ENCODE results near the gene TTL. TPM values are rescaled to one million over a fixed set of nuclear protein-coding genes. Genes with fewer than 3 reads are reported as not detected.
"Not testable (repeated sequence)": the region's sequence is repeated elsewhere in the genome, so short reads cannot be mapped to it uniquely, and the experiment has no call there.

Gene TTL
- total and polyA plus RNA-seq, 4 experiments from 2014 or later = 1.8 to 23.3 (median 13.8) TPM

GRCh38 chr2:112534826-112535225 is 52.9 kb downstream of the TTL start:
- Mint-ChIP-seq H3K9me3 (no peaks in the 10 kb centered on the region), H3K4me3 (no peak overlapping the region), H3K36me3 (peaks cover 19 to 32% of the 10 kb centered on the region in 2 donors), H3K27me3 (no peaks in the 10 kb centered on the region), H3K4me1 (no peaks in the 10 kb centered on the region), H3K27ac (peak overlapping the region in 1 of 7 donors; percentile 46)
- DNase-seq = no peak
- POLR2A ChIA-PET (ENCODE audit: partially characterized antibody) = no interaction called here
- no peak overlapping the region for H3K4me3 ChIP-seq (ENCODE audit: low read length in 2 of 2)
- CTCF ChIA-PET (ENCODE audit: partially characterized antibody) = interaction anchor here (1.4 kb wide), 1 partner anchor 54 kb away, joined by 6 read pairs; no protein-coding TSS in a partner anchor
- H3K27ac ChIP-seq (ENCODE audit: low read depth, low read length) = no peak overlapping the region
- no peaks in the 10 kb centered on the region for H3K9me3 ChIP-seq (ENCODE audit: control insufficient read depth in 1 of 2, low read length in 2 of 2)
- H3K36me3 ChIP-seq (ENCODE audit: insufficient read depth, low read length) = peaks cover 8% of the 10 kb centered on the region
- no peaks in the 10 kb centered on the region for H3K4me1 ChIP-seq (ENCODE audit: insufficient read depth, low read length)
- H3K27me3 ChIP-seq (ENCODE audit: insufficient read depth, low read length) = no peaks in the 10 kb centered on the region
- intact Hi-C loops (cut with micrococcal nuclease) = no loop called here

GRCh38 chr2:112536665-112537064 is 54.7 kb downstream of the TTL start:
- H3K36me3 ChIP-seq (ENCODE audit: insufficient read depth, low read length); H3K27me3 ChIP-seq (ENCODE audit: insufficient read depth, low read length); CTCF ChIA-PET (ENCODE audit: partially characterized antibody); H3K27me3 Mint-ChIP-seq; H3K4me3 ChIP-seq (ENCODE audit: low read length in 2 of 2); intact Hi-C loops (cut with micrococcal nuclease); H3K27ac Mint-ChIP-seq; H3K4me3 Mint-ChIP-seq; H3K4me1 ChIP-seq (ENCODE audit: insufficient read depth, low read length); H3K27ac ChIP-seq (ENCODE audit: low read depth, low read length); H3K9me3 ChIP-seq (ENCODE audit: control insufficient read depth in 1 of 2, low read length in 2 of 2); POLR2A ChIA-PET (ENCODE audit: partially characterized antibody); DNase-seq; H3K9me3 Mint-ChIP-seq: not testable (repeated sequence)
- H3K4me1 Mint-ChIP-seq = peaks cover 0 to 12% (median 6%) of the 10 kb centered on the region in 4 donors
- H3K36me3 Mint-ChIP-seq = peaks cover 11 to 21% of the 10 kb centered on the region in 2 donors

- Histone ChIP-seq H3K27ac (ENCODE audit: low read depth, low read length) (no peak overlapping the region), H3K36me3 (ENCODE audit: insufficient read depth, low read length) (no peaks in the 10 kb centered on the region), H3K4me3 (ENCODE audit: low read length in 2 of 2) (no peak overlapping the region), H3K27me3 (ENCODE audit: insufficient read depth, low read length) (no peaks in the 10 kb centered on the region), H3K4me1 (ENCODE audit: insufficient read depth, low read length) (peaks cover 24% of the 10 kb centered on the region), H3K9me3 (ENCODE audit: control insufficient read depth in 1 of 2, low read length in 2 of 2) (no peaks in the 10 kb centered on the region)
- H3K4me1 Mint-ChIP-seq = peaks cover under 1 to 12% (median 6%) of the 10 kb centered on the region in 4 donors
- no peaks in the 10 kb centered on the region for H3K27me3 Mint-ChIP-seq
- intact Hi-C loops (cut with micrococcal nuclease) = no loop called here
- DNase-seq = no peak
- H3K27ac Mint-ChIP-seq = no peak overlapping the region
- H3K36me3 Mint-ChIP-seq = peaks cover 0 to 8% of the 10 kb centered on the region in 2 donors
- ChIA-PET CTCF (ENCODE audit: partially characterized antibody) (no interaction called here), POLR2A (ENCODE audit: partially characterized antibody) (no interaction called here)
- no peak overlapping the region for H3K4me3 Mint-ChIP-seq
- peaks cover 0 to 2% (median 0%) of the 10 kb centered on the region in 8 donors for H3K9me3 Mint-ChIP-seq
These were observed 57.4 kb downstream of the TTL start for GRCh38 chr2:112539306-112539705.

- no peaks in the 10 kb centered on the region for H3K9me3 ChIP-seq (ENCODE audit: control insufficient read depth in 1 of 2, low read length in 2 of 2)
- Mint-ChIP-seq H3K36me3 (peaks cover 0 to 8% of the 10 kb centered on the region in 2 donors), H3K4me1 (peaks cover 5 to 12% (median 9%) of the 10 kb centered on the region in 4 donors), H3K9me3 (peaks cover 0 to 2% (median 0%) of the 10 kb centered on the region in 8 donors), H3K27me3 (no peaks in the 10 kb centered on the region), H3K27ac (no peak overlapping the region), H3K4me3 (peak overlapping the region in 1 of 8 donors; percentile 31)
- CTCF ChIA-PET (ENCODE audit: partially characterized antibody) = interaction anchor here (1.0 kb wide), 1 partner anchor 60 kb away, joined by 3 read pairs; no protein-coding TSS in a partner anchor
- no peak for DNase-seq
- H3K27me3 ChIP-seq (ENCODE audit: insufficient read depth, low read length) = no peaks in the 10 kb centered on the region
- peak overlapping the region in 1 of 2 donors; percentile 70 for H3K4me3 ChIP-seq (ENCODE audit: low read length in 2 of 2)
- H3K36me3 ChIP-seq (ENCODE audit: insufficient read depth, low read length) = no peaks in the 10 kb centered on the region
- H3K27ac ChIP-seq (ENCODE audit: low read depth, low read length) = peak overlapping the region; percentile 90
- H3K4me1 ChIP-seq (ENCODE audit: insufficient read depth, low read length) = peaks cover 24% of the 10 kb centered on the region
- POLR2A ChIA-PET (ENCODE audit: partially characterized antibody) = interaction anchor here (0.7 to 4.1 kb wide), 4 partner anchors 43 to 286 kb away, joined by 3 to 27 read pairs (median 12); partner anchors contain the start of genes CHCHD5 and ZC3H8
- intact Hi-C loops (cut with micrococcal nuclease) = no loop called here
These were observed 59.0 kb downstream of the TTL start for GRCh38 chr2:112540906-112541305.

GRCh38 chr2:112541315-112542122 is 59.6 kb downstream of the TTL start:
- peaks cover 0 to 2% (median 0%) of the 10 kb centered on the region in 8 donors for H3K9me3 Mint-ChIP-seq
- POLR2A ChIA-PET (ENCODE audit: partially characterized antibody) = interaction anchor here (0.5 to 4.1 kb wide), 5 partner anchors 42 to 287 kb away, joined by 3 to 27 read pairs (median 4); partner anchors contain the start of genes CHCHD5 and ZC3H8
- Histone ChIP-seq H3K4me3 (ENCODE audit: low read length in 2 of 2) (peak overlapping the region; percentile 70 to 98), H3K27me3 (ENCODE audit: insufficient read depth, low read length) (no peaks in the 10 kb centered on the region), H3K36me3 (ENCODE audit: insufficient read depth, low read length) (no peaks in the 10 kb centered on the region), H3K27ac (ENCODE audit: low read depth, low read length) (peak overlapping the region; percentile 90), H3K4me1 (ENCODE audit: insufficient read depth, low read length) (peaks cover 24% of the 10 kb centered on the region), H3K9me3 (ENCODE audit: control insufficient read depth in 1 of 2, low read length in 2 of 2) (no peaks in the 10 kb centered on the region)
- intact Hi-C loops (cut with micrococcal nuclease) = loop anchor here (1.0 kb wide), 4 partner anchors 43 to 486 kb away; partner anchors contain the start of genes CHCHD5, SLC20A1 and TMEM87B
- H3K36me3 Mint-ChIP-seq = peaks cover 0 to 8% of the 10 kb centered on the region in 2 donors
- CTCF ChIA-PET (ENCODE audit: partially characterized antibody) = no interaction called here
- H3K27ac Mint-ChIP-seq = no peak overlapping the region
- H3K4me3 Mint-ChIP-seq = no peak overlapping the region
- H3K4me1 Mint-ChIP-seq = peaks cover 5 to 12% (median 9%) of the 10 kb centered on the region in 4 donors
- H3K27me3 Mint-ChIP-seq = no peaks in the 10 kb centered on the region
- DNase-seq = peak in 1 of 5 donors; percentile 0

GRCh38 chr2:112542123-112542983 is 60.4 kb downstream of the TTL start, which contains the start of gene POLR1B:
Gene POLR1B, plus strand, starts transcription at chr2:112542465. Its CDS starts 30 bp downstream, at chr2:112542495.
- Histone ChIP-seq H3K27me3 (ENCODE audit: insufficient read depth, low read length) (no peaks in the 10 kb centered on the region), H3K27ac (ENCODE audit: low read depth, low read length) (peak within 1 kb of the TSS; percentile 90), H3K36me3 (ENCODE audit: insufficient read depth, low read length) (peaks cover 2% of the 10 kb centered on the region), H3K4me1 (ENCODE audit: insufficient read depth, low read length) (peaks cover 24% of the 10 kb centered on the region), H3K4me3 (ENCODE audit: low read length in 2 of 2) (peak within 1 kb of the TSS; percentile 70 to 98), H3K9me3 (ENCODE audit: control insufficient read depth in 1 of 2, low read length in 2 of 2) (no peaks in the 10 kb centered on the region)
- Mint-ChIP-seq H3K27ac (no peak within 1 kb of the TSS), H3K4me3 (no peak within 1 kb of the TSS), H3K27me3 (no peaks in the 10 kb centered on the region), H3K9me3 (peaks cover 0 to 2% (median 0%) of the 10 kb centered on the region in 8 donors), H3K4me1 (peaks cover 5 to 12% (median 10%) of the 10 kb centered on the region in 4 donors), H3K36me3 (peaks cover 7 to 15% of the 10 kb centered on the region in 2 donors)
- DNase-seq = peak; percentile 77 to 85 (median 81)
- intact Hi-C loops (cut with micrococcal nuclease) = loop anchor here (1.0 kb wide), 4 partner anchors 42 to 487 kb away; partner anchors contain the start of genes CHCHD5, SLC20A1 and TMEM87B
- CTCF ChIA-PET (ENCODE audit: partially characterized antibody) = interaction anchor here (2.0 kb wide), 1 partner anchor 62 kb away, joined by 6 read pairs; no protein-coding TSS in a partner anchor
- POLR2A ChIA-PET (ENCODE audit: partially characterized antibody) = interaction anchor here (0.5 to 4.1 kb wide), 5 partner anchors 42 to 659 kb away, joined by 3 to 27 read pairs (median 4); partner anchors contain the start of genes CHCHD5 and ZC3H8
